DOHH2 (cell line): ENCODE results near the gene CAAP1.

Source experiments
- EZH2phosphoT487 ChIP-seq: fragments of 200-600 bp; sonication (generic); IDR thresholded peaks from 2 replicates; pipeline ENCODE4 v1.6.1; 2017; ENCODE audit warnings: borderline replicate concordance, mild to moderate bottlenecking, antibody characterized with exemption, low read length, moderate library complexity, mixed read lengths
- TF ChIP-seq, protein P1 (sequence below): fragments of 200-600 bp; sonication (generic); IDR thresholded peaks from one replicate; pipeline ENCODE4 v1.5.1; 2014; ENCODE audit warnings: antibody characterized with exemption, mild to moderate bottlenecking, low read depth, low read length; ENCODE audit not compliant: poor library complexity, severe bottlenecking

DNA sequence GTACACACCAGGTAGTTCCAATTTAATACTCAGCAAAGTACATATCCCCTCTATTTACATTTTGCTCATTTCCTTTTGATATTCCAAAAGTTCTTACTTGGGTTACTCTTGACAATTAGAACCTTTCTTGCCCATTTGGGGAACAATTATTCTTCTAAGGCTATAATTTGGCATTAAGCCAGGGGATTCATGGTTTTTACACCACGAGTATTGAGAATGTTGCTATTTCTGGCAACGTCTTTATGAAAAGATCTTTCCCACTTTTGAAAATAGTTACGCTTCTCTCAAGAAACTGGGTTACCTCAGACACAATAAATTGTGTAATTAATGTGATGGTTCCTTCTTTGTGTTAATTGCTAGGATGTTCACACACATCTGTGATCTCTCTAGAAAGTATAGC, 11.5 kb upstream of the CAAP1 start:
- TF ChIP-seq, protein P1, sequence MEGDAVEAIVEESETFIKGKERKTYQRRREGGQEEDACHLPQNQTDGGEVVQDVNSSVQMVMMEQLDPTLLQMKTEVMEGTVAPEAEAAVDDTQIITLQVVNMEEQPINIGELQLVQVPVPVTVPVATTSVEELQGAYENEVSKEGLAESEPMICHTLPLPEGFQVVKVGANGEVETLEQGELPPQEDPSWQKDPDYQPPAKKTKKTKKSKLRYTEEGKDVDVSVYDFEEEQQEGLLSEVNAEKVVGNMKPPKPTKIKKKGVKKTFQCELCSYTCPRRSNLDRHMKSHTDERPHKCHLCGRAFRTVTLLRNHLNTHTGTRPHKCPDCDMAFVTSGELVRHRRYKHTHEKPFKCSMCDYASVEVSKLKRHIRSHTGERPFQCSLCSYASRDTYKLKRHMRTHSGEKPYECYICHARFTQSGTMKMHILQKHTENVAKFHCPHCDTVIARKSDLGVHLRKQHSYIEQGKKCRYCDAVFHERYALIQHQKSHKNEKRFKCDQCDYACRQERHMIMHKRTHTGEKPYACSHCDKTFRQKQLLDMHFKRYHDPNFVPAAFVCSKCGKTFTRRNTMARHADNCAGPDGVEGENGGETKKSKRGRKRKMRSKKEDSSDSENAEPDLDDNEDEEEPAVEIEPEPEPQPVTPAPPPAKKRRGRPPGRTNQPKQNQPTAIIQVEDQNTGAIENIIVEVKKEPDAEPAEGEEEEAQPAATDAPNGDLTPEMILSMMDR: no peak
- TF ChIP-seq EZH2phosphoT487: no peak
